GM19452 (cell line): Measurements from ENCODE around the gene CELSR1.

Experiments used
- ATAC-seq: cut with Tn5 transposase; IDR thresholded peaks from one replicate; pipeline ENCODE4 v1.9.1; 2021; ENCODE audit not compliant: unreplicated experiment

CELSR1 gene

GRCh38 chr22:46450931-46451561 lies 86.4 kb downstream of the CELSR1 start:
- no peak for ATAC-seq

- no peak for ATAC-seq
These were observed 87.3 kb downstream of the CELSR1 start for GRCh38 chr22:46449974-46450745.

GRCh38 chr22:46449116-46449691 lies 88.2 kb downstream of the CELSR1 start:
- no peak for ATAC-seq

DNA sequence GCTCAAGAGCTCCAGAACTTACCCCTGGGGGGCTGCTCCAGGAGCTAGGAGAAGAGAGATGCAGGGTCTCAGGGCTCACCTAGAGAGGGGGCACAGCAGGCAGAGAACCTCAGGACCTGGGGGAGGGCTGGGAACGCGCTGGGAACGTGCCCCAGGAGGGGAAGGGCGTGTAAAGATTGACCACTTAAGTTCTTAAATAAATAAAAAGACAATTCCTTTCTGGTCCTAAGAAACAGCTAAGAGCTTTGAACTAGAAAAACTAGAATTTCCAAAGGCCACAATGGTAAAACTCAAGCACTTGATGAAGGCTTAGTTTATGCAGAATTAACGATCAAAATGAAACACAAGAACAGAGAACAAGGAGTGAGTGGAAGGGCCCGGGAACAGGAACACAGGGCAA lies 89.1 kb downstream of the CELSR1 start:
- no peak for ATAC-seq

DNA sequence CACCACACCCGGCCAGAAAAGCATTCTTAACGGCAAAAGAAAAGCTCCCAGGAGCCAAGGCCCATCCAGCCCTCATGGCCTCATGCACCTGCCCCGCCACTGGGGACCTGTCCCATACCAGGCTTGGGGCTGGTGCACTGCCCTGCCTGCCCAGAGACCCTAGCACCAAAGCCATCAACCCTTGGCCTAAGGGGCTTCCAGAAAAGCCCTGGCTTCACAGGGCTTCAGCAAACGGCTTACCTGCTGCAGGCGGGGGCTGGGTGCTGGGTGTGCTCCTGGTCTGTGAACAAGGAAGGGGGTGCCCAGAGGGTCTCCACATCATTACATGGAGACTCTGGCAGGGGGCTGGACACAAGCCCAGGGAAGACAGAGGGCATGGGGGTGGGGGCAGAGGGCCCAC lies 89.5 kb downstream of the CELSR1 start:
- no peak for ATAC-seq

GRCh38 chr22:46446799-46447198 lies 90.6 kb downstream of the CELSR1 start:
- no peak for ATAC-seq

GRCh38 chr22:46445771-46446420 lies 91.5 kb downstream of the CELSR1 start:
- ATAC-seq: no peak

DNA sequence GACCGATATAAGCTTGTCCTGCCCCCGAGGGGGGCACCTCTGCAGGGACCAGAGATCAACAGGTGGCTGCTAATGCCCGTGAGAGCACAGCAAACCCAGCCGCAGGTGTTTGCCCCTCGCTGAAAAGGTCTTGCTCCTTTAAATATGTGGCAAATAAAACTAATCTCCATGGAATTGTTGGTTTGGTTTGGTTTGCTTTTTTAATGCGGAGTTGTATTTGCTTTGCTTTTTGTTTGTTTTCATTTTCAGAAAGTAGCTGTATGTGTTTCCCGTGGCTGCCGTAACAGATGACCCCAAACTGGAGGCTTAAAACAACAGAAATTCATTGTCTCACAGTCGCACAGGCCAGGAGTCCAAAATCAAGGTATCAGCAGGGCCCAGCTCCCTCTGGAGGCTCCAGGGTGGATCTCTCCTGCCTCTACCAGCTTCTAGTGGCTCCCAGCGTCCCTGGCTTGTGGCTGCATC lies 93.0 kb downstream of the CELSR1 start:
- ATAC-seq: no peak

GRCh38 chr22:46443850-46444389 lies 93.5 kb downstream of the CELSR1 start:
- no peak for ATAC-seq

DNA sequence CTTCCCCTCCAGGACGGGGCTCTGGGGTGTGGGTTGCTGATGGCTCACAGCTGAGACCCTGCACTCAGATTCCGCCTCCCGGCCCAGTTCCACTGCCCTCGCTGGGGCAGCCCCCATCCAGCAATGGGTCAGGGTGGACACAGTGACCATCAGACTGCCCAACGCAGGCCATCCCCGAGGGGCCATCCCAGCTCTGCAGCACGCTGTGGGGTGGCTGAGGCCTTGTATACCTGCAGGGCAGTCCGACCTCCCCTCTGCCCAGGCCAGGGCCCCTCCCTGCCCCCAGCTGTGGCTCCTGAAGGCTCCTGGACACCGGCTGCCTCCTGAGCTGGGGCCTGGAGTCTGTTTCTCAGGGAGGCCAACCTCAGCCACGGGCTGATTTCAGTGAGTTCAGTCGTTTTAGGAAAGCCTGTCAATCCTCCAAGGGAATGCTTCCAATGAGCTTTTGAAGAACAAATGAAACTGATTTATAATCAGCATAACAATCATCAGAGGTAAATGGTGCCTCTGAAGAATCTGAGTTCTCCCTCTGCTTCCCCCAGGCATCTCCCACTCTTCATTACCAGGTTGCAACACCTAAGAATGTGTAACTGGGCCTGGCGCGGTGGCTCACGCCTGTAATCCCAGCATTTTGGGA lies 95.1 kb downstream of the CELSR1 start:
- ATAC-seq: no peak

- ATAC-seq: no peak
These were observed 97.6 kb downstream of the CELSR1 start for GRCh38 chr22:46439576-46440465.

DNA sequence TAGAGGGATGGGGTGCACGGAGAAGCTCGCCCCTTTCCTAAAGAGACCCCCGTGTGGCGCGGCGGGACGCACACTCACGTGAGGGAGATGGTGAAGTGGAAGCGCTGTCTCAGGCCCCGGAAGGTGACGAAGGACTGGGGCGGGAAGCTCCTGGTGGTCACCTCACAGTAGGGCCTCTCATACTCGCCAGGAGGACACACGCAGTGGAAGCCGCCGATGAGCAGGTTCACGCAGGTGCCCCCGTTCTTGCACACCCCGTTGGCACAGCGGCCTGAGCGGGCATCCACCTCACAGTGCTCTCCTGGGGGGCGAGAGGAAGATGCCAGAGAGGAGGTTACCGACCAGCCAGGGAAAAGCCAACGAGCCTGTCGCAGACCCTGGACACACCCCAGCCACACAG lies 98.3 kb downstream of the CELSR1 start:
- no peak for ATAC-seq

DNA sequence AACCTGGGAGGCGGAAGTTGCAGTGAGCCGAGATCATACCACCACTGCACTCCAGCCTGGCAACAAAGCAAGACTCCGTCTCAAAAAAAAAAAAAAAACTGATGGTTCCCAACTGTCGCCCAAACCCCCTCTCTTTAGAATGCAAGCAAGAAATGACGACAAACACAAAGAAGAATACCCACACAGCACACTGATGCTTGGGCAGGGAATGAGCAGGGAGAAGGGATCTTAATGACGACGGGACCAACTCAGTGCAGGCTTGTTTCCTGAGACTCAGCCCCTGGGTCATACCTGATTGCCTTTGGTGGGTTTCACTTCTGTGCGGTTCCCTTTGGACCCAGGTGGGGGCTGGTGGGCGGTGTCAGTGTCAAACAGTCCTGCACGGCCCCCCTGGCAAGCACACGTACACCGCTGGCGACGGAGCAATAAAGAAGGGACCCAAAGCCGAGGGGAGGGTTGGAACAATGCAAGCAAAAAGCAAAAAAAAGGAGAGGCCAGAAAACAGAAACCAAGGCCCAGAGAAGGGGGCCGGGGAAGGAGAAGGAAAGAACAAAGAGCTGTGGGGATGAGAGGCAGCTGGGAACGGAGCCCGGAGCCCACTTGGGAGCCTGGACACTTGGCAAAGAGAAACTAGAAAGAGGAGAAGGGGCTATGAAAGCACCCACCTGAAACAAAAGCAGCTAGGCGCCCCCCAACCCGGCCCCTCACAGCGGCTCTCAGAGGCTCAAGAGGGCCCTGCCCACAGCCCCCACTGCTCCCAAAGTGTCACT lies 99.6 kb downstream of the CELSR1 start:
- no peak for ATAC-seq

GRCh38 chr22:46436595-46437175 lies 100.7 kb downstream of the CELSR1 start:
- no peak for ATAC-seq

DNA sequence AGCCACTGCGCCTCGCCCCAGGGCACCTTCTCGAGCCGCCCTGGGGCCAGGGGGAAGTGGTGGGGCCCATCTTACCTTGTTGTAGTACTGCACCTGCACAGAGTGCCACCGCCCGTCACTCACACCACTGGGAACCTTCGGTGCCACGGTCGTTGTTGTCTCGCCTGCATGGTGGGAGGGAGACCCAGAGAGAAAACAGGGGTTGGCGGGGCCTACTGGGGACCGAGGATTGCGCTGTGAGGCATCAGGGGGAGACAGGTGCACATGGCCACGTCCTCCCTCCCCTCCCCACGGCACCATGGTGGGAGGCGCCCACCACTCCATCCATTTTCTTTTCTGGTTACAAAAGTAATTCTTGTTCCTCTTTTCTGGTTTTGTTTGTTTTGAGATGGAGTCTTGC lies 104.1 kb downstream of the CELSR1 start:
- no peak for ATAC-seq

GRCh38 chr22:46432164-46433068 lies 105.0 kb downstream of the CELSR1 start:
- ATAC-seq: no peak

- ATAC-seq: no peak
These were observed 106.2 kb downstream of the CELSR1 start for GRCh38 chr22:46430961-46431838.
